IMR-90 (cell line): Measurements from ENCODE around the gene AOX1. TPM values are rescaled to one million over a fixed set of nuclear protein-coding genes. Genes with fewer than 3 reads are reported as not detected.

Experiments used
- ATAC-seq: fragments of 200-7000 bp; cut with Tn5 transposase; 2 replicates; pipeline ENCODE4 v1.9.1; 2020; ENCODE audit warnings: low read depth, mild to moderate bottlenecking, moderate library complexity
- BruUV-seq: library from RNA; stranded (reverse); fragments of 400-500 nt; replicated peaks from 2 replicates; lab custom pipeline; 2021; lab: Mats Ljungman, UMichigan
- CTCF ChIA-PET: fragments of 300-600 bp; formaldehyde crosslinking; extraction: SDS; loops from one replicate; lab custom pipeline; 2021; ENCODE audit warnings: antibody characterized with exemption; lab: Yijun Ruan, JAX
- POLR2A ChIA-PET: fragments of 300-600 bp; sonication (Branson Sonifier 250); formaldehyde crosslinking; loops from one replicate; lab custom pipeline; 2022; ENCODE audit warnings: antibody characterized with exemption; ENCODE audit not compliant: unreplicated experiment; lab: Charles Lee
- DNase-seq: peaks from one replicate; pipeline ENCODE4 v3.0.0; 2013
- H2AFZ ChIP-seq: replicated peaks from 2 replicates; pipeline ENCODE3; 2013; ENCODE audit warnings: low read length, mild to moderate bottlenecking; ENCODE audit not compliant: poor library complexity
- H2AK5ac ChIP-seq: 2 replicates; pipeline ENCODE4 v1.6.1; 2013; ENCODE audit warnings: low read depth, low read length, inconsistent platforms
- H2AK9ac ChIP-seq: replicated peaks from 2 replicates; pipeline ENCODE3; 2013; ENCODE audit warnings: mild to moderate bottlenecking, low read depth, low read length, moderate library complexity; ENCODE audit not compliant: poor library complexity
- H2BK120ac ChIP-seq: 2 replicates; pipeline ENCODE4 v1.6.1; 2013; ENCODE audit warnings: low read depth, low read length, inconsistent platforms
- H2BK15ac ChIP-seq: 3 replicates; pipeline ENCODE4 v1.6.1; 2013; ENCODE audit warnings: low read depth, low read length, inconsistent platforms
- H2BK20ac ChIP-seq: 2 replicates; pipeline ENCODE4 v1.6.1; 2013; ENCODE audit warnings: low read depth, mild to moderate bottlenecking, inconsistent platforms, low read length, moderate library complexity
- H2BK5ac ChIP-seq: 2 replicates; pipeline ENCODE4 v1.6.1; 2013; ENCODE audit warnings: mild to moderate bottlenecking, low read depth, low read length, inconsistent platforms; ENCODE audit not compliant: poor library complexity, severe bottlenecking
- H3K14ac ChIP-seq: replicated peaks from 2 replicates; pipeline ENCODE4 v1.6.1; 2013; ENCODE audit warnings: low read depth, low read length, inconsistent platforms
- H3K18ac ChIP-seq: 2 replicates; pipeline ENCODE4 v1.6.1; 2013; ENCODE audit warnings: low read depth, low read length, control low read depth
- H3K23ac ChIP-seq: 2 replicates; pipeline ENCODE4 v1.6.1; 2013; ENCODE audit warnings: low read depth, low read length, inconsistent platforms
- H3K27ac ChIP-seq: 2 replicates; pipeline ENCODE4 v1.5.1; 2013; ENCODE audit warnings: mild to moderate bottlenecking, control low read depth, low read length; ENCODE audit not compliant: insufficient read depth
- H3K27me3 ChIP-seq: 2 replicates; pipeline ENCODE4 v1.6.1; 2013; ENCODE audit warnings: low read length; ENCODE audit not compliant: control insufficient read depth, insufficient read depth
- H3K36me3 ChIP-seq: 2 replicates; pipeline ENCODE4 v1.6.1; 2013; ENCODE audit warnings: low read length, mixed read lengths; ENCODE audit not compliant: control insufficient read depth, insufficient read depth
- H3K4ac ChIP-seq: 2 replicates; pipeline ENCODE4 v1.6.1; 2013; ENCODE audit warnings: low read depth, low read length, inconsistent platforms
- H3K4me1 ChIP-seq: 2 replicates; pipeline ENCODE4 v1.6.1; 2013; ENCODE audit warnings: low read length, mixed read lengths; ENCODE audit not compliant: control insufficient read depth, insufficient read depth
- H3K4me2 ChIP-seq: 2 replicates; pipeline ENCODE4 v1.6.1; 2013; ENCODE audit warnings: low read depth, mild to moderate bottlenecking, control low read depth, low read length, moderate library complexity
- H3K4me3 ChIP-seq: 2 replicates; pipeline ENCODE4 v1.5.1; 2013; ENCODE audit warnings: low read depth, mild to moderate bottlenecking, control low read depth, low read length, moderate library complexity; ENCODE audit not compliant: insufficient read depth
- H3K56ac ChIP-seq: 2 replicates; pipeline ENCODE4 v1.6.1; 2013; ENCODE audit warnings: low read length, inconsistent platforms; ENCODE audit not compliant: insufficient read depth; ENCODE audit errors: extremely low read depth
- H3K79me1 ChIP-seq, 2 experiments: 2 replicates each; pipeline ENCODE4 v1.6.1; 2013; ENCODE audit warnings: low read length in 2 of 2, inconsistent platforms in 1 of 2, low read depth in 1 of 2
- H3K9ac ChIP-seq: 2 replicates; pipeline ENCODE4 v1.6.1; 2013; ENCODE audit warnings: low read depth, low read length, control low read depth
- H3K9me1 ChIP-seq: 2 replicates; pipeline ENCODE4 v1.6.1; 2013; ENCODE audit warnings: low read length, inconsistent platforms; ENCODE audit not compliant: insufficient read depth
- H3K9me3 ChIP-seq: 2 replicates; pipeline ENCODE4 v1.6.1; 2013; ENCODE audit warnings: low read length; ENCODE audit not compliant: control insufficient read depth, insufficient read depth
- H4K20me1 ChIP-seq: 2 replicates; pipeline ENCODE4 v1.6.1; 2013; ENCODE audit warnings: low read length, inconsistent platforms; ENCODE audit not compliant: insufficient read depth
- H4K5ac ChIP-seq: 2 replicates; pipeline ENCODE4 v1.6.1; 2013; ENCODE audit warnings: mild to moderate bottlenecking, low read depth, low read length, control low read depth
- H4K8ac ChIP-seq, 2 experiments: 2 replicates each; pipeline ENCODE4 v1.6.1; 2013; ENCODE audit warnings: low read depth in 2 of 2, low read length in 2 of 2, control low read depth in 1 of 2, inconsistent platforms in 1 of 2
- H4K91ac ChIP-seq: 2 replicates; pipeline ENCODE4 v1.6.1; 2013; ENCODE audit warnings: low read depth, low read length, inconsistent platforms; ENCODE audit not compliant: insufficient read depth
- CEBPB ChIP-seq: IDR thresholded peaks from 2 replicates; pipeline ENCODE4 v1.6.1; 2012; ENCODE audit warnings: low read depth, low read length, improper control_type of control experiment
- NFE2L2 ChIP-seq: fragments of 150-350 bp; IDR thresholded peaks from 2 replicates; pipeline ENCODE4 v1.6.1; 2016; ENCODE audit warnings: low read depth, mild to moderate bottlenecking, low read length
- POLR2A ChIP-seq: IDR thresholded peaks from 2 replicates; pipeline ENCODE4 v1.6.1; 2012; ENCODE audit warnings: mild to moderate bottlenecking, low read depth, low read length
- SMC3 ChIP-seq: fragments of 150-350 bp; IDR thresholded peaks from 2 replicates; pipeline ENCODE4 v1.6.1; 2016; ENCODE audit warnings: low read depth, mild to moderate bottlenecking, antibody characterized with exemption, low read length, moderate library complexity
- USF2 ChIP-seq: fragments of 150-350 bp; IDR thresholded peaks from 2 replicates; pipeline ENCODE4 v1.6.1; 2017; ENCODE audit warnings: mild to moderate bottlenecking, antibody characterized with exemption, low read length, low read depth
- WGBS, 2 experiments: methylation state at CpG; one replicate each; pipeline versions ENCODE4 v1.1.5 to v1.1.7; 2013; ENCODE audit warnings: missing lambda C conversion rate in 2 of 2; ENCODE audit not compliant: insufficient read length in 1 of 2; ENCODE audit errors: extremely low coverage in 2 of 2; 5-methylcytosine and 5-hydroxymethylcytosine counted together
- dilution Hi-C: fragments of 300-500 bp; cut with HindIII; formaldehyde crosslinking; loops from one replicate; pipeline ENCODE4 v1.14.3; 2018; ENCODE audit warnings: low sequenced_read_pairs; ENCODE audit not compliant: unreplicated experiment
- in situ Hi-C: fragments of 300-500 bp; cut with MboI; formaldehyde crosslinking; loops from 3 replicates; pipeline ENCODE4 v1.14.3; 2019; ENCODE audit warnings: low sequenced_read_pairs, inconsistent platforms, mixed read lengths
- intact Hi-C: fragments of 100-400 bp; cut with micrococcal nuclease; formaldehyde crosslinking; loops from 2 replicates; pipeline ENCODE4 v1.10.0; 2022
- polyA plus RNA-seq, 3 experiments: library from polyadenylated mRNA; depleted of rRNA; stranded (reverse); fragments of >200 nt; gene quantifications; 2 replicates each; pipeline ENCODE4 v1.2.3, GENCODE V29; 2012; ENCODE audit warnings: low replicate concordance in 1 of 3
- total RNA-seq: library from RNA; depleted of rRNA; stranded (reverse); fragments of >200 nt; gene quantifications from 2 replicates; pipeline ENCODE4 v1.2.3, GENCODE V29; 2012

The AOX1 gene
- total and polyA plus RNA-seq, 2 of the 4 experiments (the other 2 are of a cell fraction) = 21.7 to 59.9 TPM

GRCh38 chr2:200668478-200668877, 82.7 kb downstream of the AOX1 start:
- Histone ChIP-seq H3K4ac (no peak overlapping the region), H3K27ac (no peak overlapping the region), H4K91ac (no peak overlapping the region), H2AFZ (no peak overlapping the region), H3K4me1 (no peaks in the 10 kb centered on the region), H3K14ac (no peak overlapping the region), H3K23ac (no peak overlapping the region), H2AK9ac (no peak overlapping the region), H2BK120ac (no peak overlapping the region), H2BK5ac (no peak overlapping the region), H2BK20ac (no peak overlapping the region), H3K9me3 (no peaks in the 10 kb centered on the region), H4K5ac (no peak overlapping the region), H3K4me3 (no peak overlapping the region), H4K20me1 (no peaks in the 10 kb centered on the region), H3K56ac (no peak overlapping the region), H2AK5ac (no peak overlapping the region), H3K18ac (no peak overlapping the region), H3K79me1 (no peaks in the 10 kb centered on the region), H3K36me3 (no peaks in the 10 kb centered on the region), H3K9ac (no peak overlapping the region), H4K8ac (no peak overlapping the region), H3K9me1 (no peaks in the 10 kb centered on the region), H2BK15ac (no peak overlapping the region), H3K4me2 (no peak overlapping the region), H3K27me3 (no peaks in the 10 kb centered on the region)
- ATAC-seq (no peak), DNase-seq (no peak)
- in situ Hi-C loops = no loop called here
- TF ChIP-seq POLR2A (no peak), NFE2L2 (no peak), CEBPB (no peak), SMC3 (no peak), USF2 (no peak)
- ChIA-PET CTCF (no interaction called here), POLR2A (interaction anchor here (0.7 kb wide), 1 partner anchor 21 kb away, joined by 3 read pairs; no protein-coding TSS in a partner anchor)
- BruUV-seq = no TSS peak
- WGBS, 2 experiments = no CpG with 5 or more reads among the region's 3 CpGs
- intact Hi-C loops = no loop called here
- dilution Hi-C loops = no loop called here
